Measurements from ENCODE around the gene SART1.
A peak's percentile ranks its signal among the peaks of the same experiment; 100 is the strongest.

SART1 gene

DNA sequence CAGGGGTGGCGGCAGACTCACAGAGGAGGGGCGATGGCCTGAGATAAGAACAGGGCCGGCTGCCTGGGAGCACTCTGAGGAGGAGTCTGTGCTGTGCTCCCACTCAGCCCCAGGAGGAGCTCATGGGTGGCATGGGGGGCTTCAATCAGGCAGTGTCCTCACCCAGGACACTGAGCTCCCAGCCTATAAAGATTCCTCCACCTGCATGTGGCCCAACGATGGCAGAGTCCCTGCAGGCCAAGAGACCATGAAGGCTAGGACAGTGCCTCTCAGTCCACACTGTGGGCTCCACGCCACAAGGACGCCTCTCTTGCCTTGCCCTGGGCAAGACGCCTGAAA lies 52.2 kb downstream of the SART1 start:
- no peak overlapping the region for H3K4me3 ChIP-seq (ENCODE audit: low read depth, low read length)
- DNase-seq (ENCODE audit: low read depth, low spot score), result no peak
- TF ChIP-seq, protein P1, sequence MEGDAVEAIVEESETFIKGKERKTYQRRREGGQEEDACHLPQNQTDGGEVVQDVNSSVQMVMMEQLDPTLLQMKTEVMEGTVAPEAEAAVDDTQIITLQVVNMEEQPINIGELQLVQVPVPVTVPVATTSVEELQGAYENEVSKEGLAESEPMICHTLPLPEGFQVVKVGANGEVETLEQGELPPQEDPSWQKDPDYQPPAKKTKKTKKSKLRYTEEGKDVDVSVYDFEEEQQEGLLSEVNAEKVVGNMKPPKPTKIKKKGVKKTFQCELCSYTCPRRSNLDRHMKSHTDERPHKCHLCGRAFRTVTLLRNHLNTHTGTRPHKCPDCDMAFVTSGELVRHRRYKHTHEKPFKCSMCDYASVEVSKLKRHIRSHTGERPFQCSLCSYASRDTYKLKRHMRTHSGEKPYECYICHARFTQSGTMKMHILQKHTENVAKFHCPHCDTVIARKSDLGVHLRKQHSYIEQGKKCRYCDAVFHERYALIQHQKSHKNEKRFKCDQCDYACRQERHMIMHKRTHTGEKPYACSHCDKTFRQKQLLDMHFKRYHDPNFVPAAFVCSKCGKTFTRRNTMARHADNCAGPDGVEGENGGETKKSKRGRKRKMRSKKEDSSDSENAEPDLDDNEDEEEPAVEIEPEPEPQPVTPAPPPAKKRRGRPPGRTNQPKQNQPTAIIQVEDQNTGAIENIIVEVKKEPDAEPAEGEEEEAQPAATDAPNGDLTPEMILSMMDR (IDR thresholded peaks at IDR 0.05; ENCODE audit: insufficient read depth, low read length, missing control alignments), result no peak
- ChIA-PET POLR2A (no interaction called here), CTCF (interaction anchor here (0.9 to 7.8 kb wide), 3 partner anchors 9 to 31 kb away, joined by 3 to 72 read pairs (median 3); no protein-coding TSS in a partner anchor)

DNA sequence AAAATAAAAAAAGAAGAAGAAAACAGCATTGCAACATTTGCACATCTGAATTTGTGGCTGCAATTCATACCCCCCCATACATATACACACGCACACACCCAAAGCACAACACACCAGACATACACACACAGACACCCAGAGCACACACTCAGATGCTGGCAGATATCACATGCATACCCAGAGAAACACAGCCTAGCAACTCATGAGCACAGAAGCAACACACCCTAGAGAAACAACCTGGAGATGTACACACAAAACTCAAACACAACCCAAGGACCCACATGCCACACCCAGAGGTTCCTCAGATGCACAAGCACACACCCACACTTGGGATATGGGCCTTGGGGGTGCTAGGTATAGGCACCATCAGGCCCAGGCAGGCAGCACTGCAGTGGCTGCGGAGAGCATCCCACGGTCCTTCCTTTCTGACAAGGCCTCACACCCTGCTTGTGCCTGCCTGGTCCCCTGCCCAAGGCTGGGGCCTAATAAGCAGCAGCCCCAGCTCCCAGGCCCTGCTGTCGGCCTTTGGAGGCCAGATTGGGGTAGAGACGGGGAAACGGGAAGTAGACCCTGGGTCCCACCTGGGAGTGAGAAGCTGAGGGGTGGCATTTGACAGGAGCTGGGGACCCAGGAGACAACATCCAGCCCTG lies 53.4 kb downstream of the SART1 start:
- no peak overlapping the region for H3K4me3 ChIP-seq (ENCODE audit: low read depth, low read length)
- ChIA-PET CTCF (interaction anchor here (1.1 to 7.8 kb wide), 4 partner anchors 8 to 126 kb away, joined by 3 to 72 read pairs (median 12); partner anchors contain the start of gene FIBP), POLR2A (interaction anchor here (0.6 kb wide), 1 partner anchor 9 kb away, joined by 4 read pairs; no protein-coding TSS in a partner anchor)
- TF ChIP-seq, protein P1 (IDR thresholded peaks at IDR 0.05; ENCODE audit: insufficient read depth, low read length, missing control alignments), result no peak
- DNase-seq (ENCODE audit: low read depth, low spot score), result no peak

DNA sequence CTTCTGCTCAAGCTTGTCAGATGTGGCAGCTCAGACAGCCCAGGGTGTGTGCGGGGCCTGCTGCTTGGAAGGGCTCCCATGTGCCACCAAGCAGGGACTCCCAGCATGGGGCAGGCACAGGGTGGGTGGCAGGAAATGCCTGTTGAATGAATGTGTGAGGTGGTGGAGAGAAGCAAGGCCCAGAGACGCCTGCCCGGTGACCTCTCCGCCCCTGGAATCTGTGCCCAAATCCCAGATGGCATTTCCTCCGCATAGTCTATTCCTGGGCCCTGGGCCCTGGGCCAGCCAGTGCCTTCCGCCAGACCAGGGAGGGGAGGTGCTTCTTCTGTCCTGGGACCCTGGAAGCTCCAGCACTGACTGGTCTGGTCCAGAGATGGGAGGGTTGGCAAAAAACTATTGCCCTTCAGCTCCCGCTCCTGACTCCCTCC lies 53.9 kb downstream of the SART1 start:
- TF ChIP-seq, protein P1 (IDR thresholded peaks at IDR 0.05; ENCODE audit: insufficient read depth, low read length, missing control alignments), result no peak
- ChIA-PET POLR2A (interaction anchor here (0.6 kb wide), 1 partner anchor 9 kb away, joined by 4 read pairs; no protein-coding TSS in a partner anchor), CTCF (interaction anchor here (1.1 to 1.7 kb wide), 3 partner anchors 26 to 127 kb away, joined by 3 to 12 read pairs (median 11); partner anchors contain the start of gene FIBP)
- no peak overlapping the region for H3K4me3 ChIP-seq (ENCODE audit: low read depth, low read length)
- DNase-seq (ENCODE audit: low read depth, low spot score), result peak; percentile 5

DNA sequence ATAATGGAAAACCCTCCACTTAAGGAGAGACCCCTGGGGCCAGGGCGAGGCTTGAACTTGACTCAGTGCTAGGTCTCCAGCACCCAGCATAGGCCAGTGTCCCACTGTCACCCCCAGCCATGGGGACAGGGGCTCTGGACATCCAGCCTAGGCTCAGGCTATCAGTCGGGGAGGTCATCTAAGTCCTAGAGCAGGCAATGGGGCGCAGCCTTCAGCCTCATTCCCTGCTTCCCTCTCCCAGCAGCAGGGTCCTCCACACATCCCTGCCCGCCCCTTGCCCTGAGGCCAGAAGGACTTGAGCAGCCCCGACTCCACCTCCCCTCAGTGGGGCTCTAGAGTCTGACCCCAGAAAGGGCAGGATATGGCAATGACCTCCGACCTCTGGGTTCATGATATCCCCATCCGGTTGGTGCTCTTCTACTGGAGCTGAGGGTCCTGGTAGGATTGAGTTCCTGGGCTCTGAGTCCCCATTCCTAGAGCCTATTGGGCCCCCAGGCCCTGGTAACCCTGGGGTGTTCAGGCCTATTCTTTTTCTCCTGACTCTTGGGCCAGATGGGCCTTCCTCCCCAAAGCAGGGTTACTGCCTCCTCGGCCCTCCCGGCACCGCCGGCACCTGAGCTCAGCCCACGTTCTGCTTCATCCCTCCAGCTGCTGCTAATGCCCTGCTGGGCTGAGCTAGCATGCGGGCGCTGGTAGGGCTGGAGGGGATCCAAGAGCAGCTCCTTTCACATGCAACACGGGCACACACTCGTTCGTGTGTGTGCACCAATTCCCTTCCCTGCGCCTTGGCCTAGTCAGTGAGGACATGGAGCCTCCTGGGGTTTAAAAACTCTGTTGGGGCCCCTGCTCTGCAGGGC lies 54.6 kb downstream of the SART1 start:
- DNase-seq (ENCODE audit: low read depth, low spot score), result no peak
- TF ChIP-seq, protein P1 (IDR thresholded peaks at IDR 0.05; ENCODE audit: insufficient read depth, low read length, missing control alignments), result no peak
- POLR2A ChIA-PET, result no interaction called here
- no peak overlapping the region for H3K4me3 ChIP-seq (ENCODE audit: low read depth, low read length)
- CTCF ChIA-PET, result interaction anchor here (1.7 to 2.0 kb wide), 3 partner anchors 10 to 127 kb away, joined by 6 to 12 read pairs (median 11); partner anchors contain the start of genes CATSPER1 and FIBP

- no peak for DNase-seq (ENCODE audit: low read depth, low spot score)
- H3K4me3 ChIP-seq (ENCODE audit: low read depth, low read length), result no peak overlapping the region
- ChIA-PET CTCF (interaction anchor here (1.4 to 2.0 kb wide), 3 partner anchors 10 to 28 kb away, joined by 6 to 12 read pairs (median 6); partner anchors contain the start of gene CATSPER1), POLR2A (no interaction called here)
- TF ChIP-seq, protein P1 (IDR thresholded peaks at IDR 0.05; ENCODE audit: insufficient read depth, low read length, missing control alignments), result no peak
These were observed 55.3 kb downstream of the SART1 start for GRCh38 chr11:66016793-66017177.

DNA sequence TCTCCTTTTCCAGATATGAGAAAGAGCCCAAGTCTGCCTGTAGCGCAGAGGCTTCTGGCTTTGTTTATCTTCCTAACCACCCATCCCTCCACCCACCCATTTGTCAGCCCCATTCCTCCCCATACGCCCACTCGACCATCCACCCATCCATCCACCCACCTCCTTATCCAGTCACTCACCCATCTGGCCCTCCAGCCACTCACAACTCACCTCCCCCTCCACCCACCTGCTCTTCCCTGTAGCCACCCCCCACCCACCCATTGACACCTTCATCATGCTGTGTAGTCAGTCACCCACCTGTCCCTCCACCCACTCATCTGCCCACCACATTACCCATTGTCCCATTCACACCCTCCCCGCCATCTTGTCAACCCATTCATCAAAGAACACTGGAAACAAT lies 55.8 kb downstream of the SART1 start:
- no peak overlapping the region for H3K4me3 ChIP-seq (ENCODE audit: low read depth, low read length)
- POLR2A ChIA-PET, result no interaction called here
- no peak for DNase-seq (ENCODE audit: low read depth, low spot score)

More for the DNA sequence above, 55.8 kb downstream of the SART1 start:
- TF ChIP-seq, protein P1 (IDR thresholded peaks at IDR 0.05; ENCODE audit: insufficient read depth, low read length, missing control alignments), result no peak
- CTCF ChIA-PET, result interaction anchor here (0.6 to 2.0 kb wide), 6 partner anchors 9 to 132 kb away, joined by 3 to 6 read pairs (median 4); partner anchors contain the start of genes BANF1, CATSPER1 and EIF1AD
